HEK293 (cell line): ENCODE data around the gene GUCY2D.

Source experiments
- CTCF ChIA-PET: fragments of 350-600 bp; formaldehyde crosslinking; extraction: SDS; loops from one replicate; lab custom pipeline; 2021; ENCODE audit warnings: antibody characterized with exemption; lab: Yijun Ruan, JAX
- POLR2A ChIA-PET: fragments of 300-600 bp; formaldehyde crosslinking; extraction: SDS; loops from one replicate; lab custom pipeline; 2020; ENCODE audit warnings: antibody characterized with exemption, inconsistent platforms; lab: Yijun Ruan, JAX
- H3K27ac ChIP-seq: fragments of 200-500 bp; sonication (Bioruptor generic); 2 replicates; pipeline ENCODE4 v1.5.1; 2014; ENCODE audit warnings: low read depth, low read length, control low read depth, inconsistent platforms; ENCODE audit errors: extremely low read depth
- H3K36me3 ChIP-seq, 2 experiments: fragments of 200-500 bp in 1 of 2; sonication (Bioruptor generic) in 1 of 2; 1 replicate in 1 of 2; 2 replicates in 1 of 2; pipeline ENCODE4 v1.5.1; 2014 to 2017; ENCODE audit warnings: inconsistent platforms in 2 of 2, low read length in 2 of 2; ENCODE audit not compliant: control insufficient read depth in 2 of 2, insufficient read depth in 1 of 2
- H3K4me1 ChIP-seq: fragments of 200-500 bp; sonication (Bioruptor generic); 2 replicates; pipeline ENCODE4 v1.5.1; 2014; ENCODE audit warnings: mild to moderate bottlenecking, low read length, inconsistent platforms; ENCODE audit not compliant: control insufficient read depth, insufficient read depth
- H3K4me3 ChIP-seq: 2 replicates; pipeline ENCODE4 v1.5.1; 2011; ENCODE audit warnings: low read depth, mild to moderate bottlenecking, control low read depth, low read length, moderate library complexity
- H3K9me3 ChIP-seq: fragments of 200-500 bp; sonication (Bioruptor generic); 2 replicates; pipeline ENCODE4 v1.5.1; 2014; ENCODE audit warnings: low read depth, low read length, inconsistent platforms; ENCODE audit not compliant: control insufficient read depth, insufficient read depth
- AEBP2 ChIP-seq: fragments of 450-650 bp; formaldehyde crosslinking; IDR thresholded peaks from 2 replicates; pipeline ENCODE4 v1.5.1; 2016; ENCODE audit warnings: missing biosample characterization, missing genetic modification characterization, borderline replicate concordance
- ATF2 ChIP-seq: fragments of 450-650 bp; formaldehyde crosslinking; IDR thresholded peaks from 2 replicates; pipeline ENCODE4 v1.5.1; 2016; ENCODE audit warnings: missing biosample characterization, missing genetic modification characterization, low read depth
- BCL11A ChIP-seq: fragments of 450-650 bp; formaldehyde crosslinking; IDR thresholded peaks from 2 replicates; pipeline ENCODE4 v1.5.1; 2016; ENCODE audit warnings: low read depth, missing biosample characterization, missing genetic modification characterization
- EGR2 ChIP-seq: fragments of 450-650 bp; formaldehyde crosslinking; IDR thresholded peaks from 2 replicates; pipeline ENCODE4 v1.5.1; 2016; ENCODE audit warnings: low read depth, missing biosample characterization, missing genetic modification characterization
- GLIS2 ChIP-seq: fragments of 450-650 bp; formaldehyde crosslinking; IDR thresholded peaks from 2 replicates; pipeline ENCODE4 v1.5.1; 2016; ENCODE audit warnings: missing biosample characterization, missing genetic modification characterization
- KLF9 ChIP-seq: fragments of 450-650 bp; formaldehyde crosslinking; IDR thresholded peaks from 2 replicates; pipeline ENCODE4 v1.5.1; 2016; ENCODE audit warnings: missing biosample characterization, missing genetic modification characterization, low read depth
- SP7 ChIP-seq: fragments of 450-650 bp; formaldehyde crosslinking; IDR thresholded peaks from 2 replicates; pipeline ENCODE4 v1.5.1; 2016; ENCODE audit warnings: missing biosample characterization, missing genetic modification characterization
- ZBTB17 ChIP-seq: fragments of 450-650 bp; formaldehyde crosslinking; IDR thresholded peaks from 2 replicates; pipeline ENCODE4 v1.5.1; 2016; ENCODE audit warnings: missing biosample characterization, missing genetic modification characterization
- ZBTB49 ChIP-seq: fragments of 450-650 bp; formaldehyde crosslinking; IDR thresholded peaks from 2 replicates; pipeline ENCODE4 v1.5.1; 2016; ENCODE audit warnings: missing biosample characterization, missing genetic modification characterization, low read depth
- ZNF138 ChIP-seq: fragments of 450-650 bp; formaldehyde crosslinking; IDR thresholded peaks from 2 replicates; pipeline ENCODE4 v1.5.1; 2016; ENCODE audit warnings: missing biosample characterization, missing genetic modification characterization, borderline replicate concordance
- ZNF175 ChIP-seq: fragments of 450-650 bp; formaldehyde crosslinking; IDR thresholded peaks from 2 replicates; pipeline ENCODE4 v1.5.1; 2016; ENCODE audit warnings: missing biosample characterization, missing genetic modification characterization
- ZNF221 ChIP-seq: fragments of 450-650 bp; formaldehyde crosslinking; IDR thresholded peaks from 2 replicates; pipeline ENCODE4 v1.5.1; 2017; ENCODE audit warnings: missing biosample characterization, missing genetic modification characterization, borderline replicate concordance
- ZNF23 ChIP-seq: fragments of 450-650 bp; formaldehyde crosslinking; IDR thresholded peaks from 2 replicates; pipeline ENCODE4 v1.5.1; 2016; ENCODE audit warnings: missing biosample characterization, missing genetic modification characterization, borderline replicate concordance
- ZNF37A ChIP-seq: fragments of 450-650 bp; IDR thresholded peaks from 2 replicates; pipeline ENCODE4 v1.5.1; 2018; ENCODE audit warnings: missing biosample characterization, missing genetic modification characterization
- ZNF544 ChIP-seq: fragments of 450-650 bp; formaldehyde crosslinking; IDR thresholded peaks from 2 replicates; pipeline ENCODE4 v1.5.0; 2017; ENCODE audit warnings: missing biosample characterization, missing genetic modification characterization
- ZNF549 ChIP-seq: fragments of 450-650 bp; IDR thresholded peaks from 2 replicates; pipeline ENCODE4 v1.5.1; 2018; ENCODE audit warnings: missing biosample characterization, missing genetic modification characterization, mild to moderate bottlenecking, inconsistent platforms, moderate library complexity
- ZNF571 ChIP-seq: fragments of 450-650 bp; formaldehyde crosslinking; IDR thresholded peaks from 2 replicates; pipeline ENCODE4 v1.5.0; 2017; ENCODE audit warnings: missing biosample characterization, missing genetic modification characterization
- ZNF600 ChIP-seq: fragments of 450-650 bp; formaldehyde crosslinking; IDR thresholded peaks from 2 replicates; pipeline ENCODE4 v1.5.1; 2016; ENCODE audit warnings: missing biosample characterization, missing genetic modification characterization
- ZNF645 ChIP-seq: fragments of 450-650 bp; formaldehyde crosslinking; IDR thresholded peaks from 2 replicates; pipeline ENCODE4; 2016; ENCODE audit warnings: missing biosample characterization, missing genetic modification characterization
- ZNF654 ChIP-seq: fragments of 450-650 bp; formaldehyde crosslinking; IDR thresholded peaks from 2 replicates; pipeline ENCODE4 v1.5.1; 2016; ENCODE audit warnings: low read depth, missing biosample characterization, missing genetic modification characterization
- ZNF792 ChIP-seq: fragments of 450-650 bp; formaldehyde crosslinking; IDR thresholded peaks from 2 replicates; pipeline ENCODE4 v1.5.1; 2016; ENCODE audit warnings: missing biosample characterization, missing genetic modification characterization
- ZSCAN30 ChIP-seq: fragments of 450-650 bp; IDR thresholded peaks from 2 replicates; pipeline ENCODE4 v1.5.1; 2018; ENCODE audit warnings: missing biosample characterization, mild to moderate bottlenecking, missing genetic modification characterization, moderate library complexity
- ZXDB ChIP-seq: fragments of 450-650 bp; formaldehyde crosslinking; IDR thresholded peaks from 2 replicates; pipeline ENCODE4 v1.5.1; 2016; ENCODE audit warnings: missing biosample characterization, missing genetic modification characterization
- TF ChIP-seq, protein P1 (sequence below): fragments of 450-650 bp; formaldehyde crosslinking; IDR thresholded peaks from 2 replicates; pipeline ENCODE4 v1.5.1; 2016; ENCODE audit warnings: missing biosample characterization, missing genetic modification characterization
- TF ChIP-seq, protein P2 (sequence below): fragments of 450-650 bp; formaldehyde crosslinking; IDR thresholded peaks from 2 replicates; pipeline ENCODE4 v1.5.1; 2016; ENCODE audit warnings: missing biosample characterization, missing genetic modification characterization
- TF ChIP-seq, protein P3 (sequence below): fragments of 450-650 bp; formaldehyde crosslinking; IDR thresholded peaks from 2 replicates; pipeline ENCODE4 v1.5.1; 2016; ENCODE audit warnings: missing biosample characterization, missing genetic modification characterization

Gene GUCY2D

GRCh38 chr17:8056976-8057625 is 54.7 kb downstream of the GUCY2D start (continued):
- TF ChIP-seq AEBP2 (tag by site-specific recombination): no peak
- no peak for TF ChIP-seq BCL11A
- no peak for TF ChIP-seq ZNF544 (tag by site-specific recombination)
- TF ChIP-seq, protein P1, sequence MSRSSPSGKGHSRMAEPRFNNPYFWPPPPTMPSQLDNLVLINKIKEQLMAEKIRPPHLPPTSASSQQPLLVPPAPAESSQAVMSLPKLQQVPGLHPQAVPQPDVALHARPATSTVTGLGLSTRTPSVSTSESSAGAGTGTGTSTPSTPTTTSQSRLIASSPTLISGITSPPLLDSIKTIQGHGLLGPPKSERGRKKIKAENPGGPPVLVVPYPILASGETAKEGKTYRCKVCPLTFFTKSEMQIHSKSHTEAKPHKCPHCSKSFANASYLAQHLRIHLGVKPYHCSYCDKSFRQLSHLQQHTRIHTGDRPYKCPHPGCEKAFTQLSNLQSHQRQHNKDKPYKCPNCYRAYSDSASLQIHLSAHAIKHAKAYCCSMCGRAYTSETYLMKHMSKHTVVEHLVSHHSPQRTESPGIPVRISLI (tag by site-specific recombination): no peak
- TF ChIP-seq ZNF138 (tag by site-specific recombination): no peak
- TF ChIP-seq ZNF23: no peak

GRCh38 chr17:8057691-8058114 is 55.3 kb downstream of the GUCY2D start:
- CTCF ChIA-PET: interaction anchor here (0.5 to 7.9 kb wide), 77 partner anchors 8 to 1012 kb away, joined by 3 to 214 read pairs (median 5); partner anchors contain the start of genes ALOXE3, CNTROB, CYB5D1 and GUCY2D
- no peak overlapping the region for H3K27ac ChIP-seq
- peaks cover 5% of the 10 kb centered on the region; the same call in 1 of the 2 replicates for H3K4me1 ChIP-seq
- POLR2A ChIA-PET: interaction anchor here (0.6 to 1.5 kb wide), 4 partner anchors 68 to 311 kb away, joined by 3 to 4 read pairs (median 4); no protein-coding TSS in a partner anchor
- no peaks in the 10 kb centered on the region for H3K36me3 ChIP-seq
- H3K4me3 ChIP-seq: no peak overlapping the region
- no peaks in the 10 kb centered on the region for H3K9me3 ChIP-seq
- TF ChIP-seq ZNF221 (tag by site-specific recombination) (no peak), ZNF654 (tag by site-specific recombination) (peak; percentile 98), ZNF571 (tag by site-specific recombination) (no peak), ZNF175 (tag by site-specific recombination) (no peak), ZBTB49 (tag by site-specific recombination) (no peak), KLF9 (tag by site-specific recombination) (no peak), EGR2 (no peak), ZNF645 (tag by site-specific recombination) (no peak), ZNF600 (tag by site-specific recombination) (no peak), ZBTB17 (tag by site-specific recombination) (peak; percentile 81), SP7 (tag by site-specific recombination) (0 out of 2 replicates have a peak, but pooled peaks have one; percentile 16), ZNF549 (tag by site-specific recombination) (no peak), ZXDB (tag by site-specific recombination) (no peak), GLIS2 (tag by site-specific recombination) (no peak), ZNF37A (tag by site-specific recombination) (no peak), ZSCAN30 (tag by site-specific recombination) (peak; percentile 73; the same call in 1 of the 2 replicates), ZNF792 (tag by site-specific recombination) (no peak), ATF2 (tag by site-specific recombination) (no peak)
- TF ChIP-seq, protein P2, sequence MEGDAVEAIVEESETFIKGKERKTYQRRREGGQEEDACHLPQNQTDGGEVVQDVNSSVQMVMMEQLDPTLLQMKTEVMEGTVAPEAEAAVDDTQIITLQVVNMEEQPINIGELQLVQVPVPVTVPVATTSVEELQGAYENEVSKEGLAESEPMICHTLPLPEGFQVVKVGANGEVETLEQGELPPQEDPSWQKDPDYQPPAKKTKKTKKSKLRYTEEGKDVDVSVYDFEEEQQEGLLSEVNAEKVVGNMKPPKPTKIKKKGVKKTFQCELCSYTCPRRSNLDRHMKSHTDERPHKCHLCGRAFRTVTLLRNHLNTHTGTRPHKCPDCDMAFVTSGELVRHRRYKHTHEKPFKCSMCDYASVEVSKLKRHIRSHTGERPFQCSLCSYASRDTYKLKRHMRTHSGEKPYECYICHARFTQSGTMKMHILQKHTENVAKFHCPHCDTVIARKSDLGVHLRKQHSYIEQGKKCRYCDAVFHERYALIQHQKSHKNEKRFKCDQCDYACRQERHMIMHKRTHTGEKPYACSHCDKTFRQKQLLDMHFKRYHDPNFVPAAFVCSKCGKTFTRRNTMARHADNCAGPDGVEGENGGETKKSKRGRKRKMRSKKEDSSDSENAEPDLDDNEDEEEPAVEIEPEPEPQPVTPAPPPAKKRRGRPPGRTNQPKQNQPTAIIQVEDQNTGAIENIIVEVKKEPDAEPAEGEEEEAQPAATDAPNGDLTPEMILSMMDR: peak; percentile 73
- TF ChIP-seq, protein P3, sequence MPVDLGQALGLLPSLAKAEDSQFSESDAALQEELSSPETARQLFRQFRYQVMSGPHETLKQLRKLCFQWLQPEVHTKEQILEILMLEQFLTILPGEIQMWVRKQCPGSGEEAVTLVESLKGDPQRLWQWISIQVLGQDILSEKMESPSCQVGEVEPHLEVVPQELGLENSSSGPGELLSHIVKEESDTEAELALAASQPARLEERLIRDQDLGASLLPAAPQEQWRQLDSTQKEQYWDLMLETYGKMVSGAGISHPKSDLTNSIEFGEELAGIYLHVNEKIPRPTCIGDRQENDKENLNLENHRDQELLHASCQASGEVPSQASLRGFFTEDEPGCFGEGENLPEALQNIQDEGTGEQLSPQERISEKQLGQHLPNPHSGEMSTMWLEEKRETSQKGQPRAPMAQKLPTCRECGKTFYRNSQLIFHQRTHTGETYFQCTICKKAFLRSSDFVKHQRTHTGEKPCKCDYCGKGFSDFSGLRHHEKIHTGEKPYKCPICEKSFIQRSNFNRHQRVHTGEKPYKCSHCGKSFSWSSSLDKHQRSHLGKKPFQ (tag by site-specific recombination): no peak
